WTC11 (cell line): ENCODE results near the gene PIP4K2B. TPM values are rescaled to one million over a fixed set of nuclear protein-coding genes. Genes with fewer than 3 reads are reported as not detected.

Experiments used
- ATAC-seq: fragments of 200-7000 bp; cut with Tn5 transposase; 2 replicates; pipeline ENCODE4 v1.10.0; 2021; ENCODE audit warnings: mild to moderate bottlenecking, moderate library complexity
- CTCF ChIA-PET: fragments of 300-600 bp; sonication (Branson Sonifier 250); formaldehyde crosslinking; loops from one replicate; lab custom pipeline; 2021; ENCODE audit warnings: antibody characterized with exemption; lab: Charles Lee
- POLR2A ChIA-PET: fragments of 350-600 bp; sonication (Branson Sonifier 250); formaldehyde crosslinking; loops from one replicate; lab custom pipeline; 2021; ENCODE audit warnings: antibody characterized with exemption; lab: Charles Lee
- DNase-seq: peaks from one replicate; pipeline ENCODE4 v3.0.0; 2021; ENCODE audit warnings: low spot score
- H3K27ac Mint-ChIP-seq: 2 replicates; pipeline ENCODE4 v1.8.0; 2021; ENCODE audit warnings: mixed read lengths
- H3K27me3 Mint-ChIP-seq: 2 replicates; pipeline ENCODE4 v1.8.0; 2021; ENCODE audit warnings: low read depth, mild to moderate bottlenecking, moderate library complexity, mixed read lengths
- H3K36me3 Mint-ChIP-seq: 2 replicates; pipeline ENCODE4 v1.8.0; 2021; ENCODE audit warnings: mixed read lengths
- H3K4me1 Mint-ChIP-seq: 2 replicates; pipeline ENCODE4 v1.8.0; 2022; ENCODE audit warnings: mixed read lengths
- H3K4me3 Mint-ChIP-seq: 2 replicates; pipeline ENCODE4 v1.8.0; 2021; ENCODE audit warnings: mild to moderate bottlenecking, moderate library complexity, mixed read lengths
- H3K9me3 Mint-ChIP-seq: 2 replicates; pipeline ENCODE4 v1.8.0; 2021; ENCODE audit warnings: mixed read lengths
- ATF2 ChIP-seq: sonication (generic); formaldehyde crosslinking; IDR thresholded peaks from 2 replicates; pipeline ENCODE4 v1.8.1; 2022; ENCODE audit warnings: low read depth, missing genetic modification reagents, borderline replicate concordance
- CBFB ChIP-seq: sonication (generic); formaldehyde crosslinking; IDR thresholded peaks from 2 replicates; pipeline ENCODE4 v1.8.1; 2022; ENCODE audit warnings: mild to moderate bottlenecking, low read depth, missing genetic modification reagents
- E2F1 ChIP-seq: sonication (generic); formaldehyde crosslinking; IDR thresholded peaks from 2 replicates; pipeline ENCODE4 v1.8.0; 2022; ENCODE audit warnings: mild to moderate bottlenecking, missing genetic modification reagents
- EMX1 ChIP-seq: fragments of 250-450 bp; sonication (Bioruptor Pico); IDR thresholded peaks from 2 replicates; pipeline ENCODE4 v1.8.0; 2021; ENCODE audit warnings: mild to moderate bottlenecking
- FOXJ3 ChIP-seq: sonication (generic); formaldehyde crosslinking; IDR thresholded peaks from 2 replicates; pipeline ENCODE4 v1.9.0; 2021; ENCODE audit warnings: missing genetic modification reagents, mild to moderate bottlenecking, borderline replicate concordance
- FOXK1 ChIP-seq: sonication (generic); formaldehyde crosslinking; IDR thresholded peaks from 2 replicates; pipeline ENCODE4 v1.8.0; 2022; ENCODE audit warnings: mild to moderate bottlenecking, moderate library complexity, missing genetic modification reagents
- HMGXB4 ChIP-seq: sonication (generic); formaldehyde crosslinking; IDR thresholded peaks from 2 replicates; pipeline ENCODE4 v1.8.1; 2023; ENCODE audit warnings: mild to moderate bottlenecking, moderate library complexity, missing genetic modification reagents
- MLX ChIP-seq: sonication (generic); formaldehyde crosslinking; IDR thresholded peaks from 2 replicates; pipeline ENCODE4 v1.8.1; 2023; ENCODE audit warnings: mild to moderate bottlenecking, missing genetic modification reagents, moderate library complexity
- MYBL2 ChIP-seq: sonication (generic); formaldehyde crosslinking; IDR thresholded peaks from 2 replicates; pipeline ENCODE4 v1.8.1; 2023; ENCODE audit warnings: mild to moderate bottlenecking, moderate library complexity, missing genetic modification reagents
- NFYB ChIP-seq: sonication (generic); formaldehyde crosslinking; conservative IDR thresholded peaks from 2 replicates; pipeline ENCODE4 v1.8.0; 2022; ENCODE audit warnings: low read depth, missing genetic modification reagents
- NR2C2 ChIP-seq: sonication (generic); formaldehyde crosslinking; IDR thresholded peaks from 2 replicates; pipeline ENCODE4 v1.8.0; 2022; ENCODE audit warnings: mild to moderate bottlenecking, missing genetic modification reagents
- NR3C1 ChIP-seq: sonication (generic); formaldehyde crosslinking; conservative IDR thresholded peaks from 2 replicates; pipeline ENCODE4 v1.8.1; 2023; ENCODE audit warnings: low read depth, mild to moderate bottlenecking, missing genetic modification reagents
- RELA ChIP-seq: sonication (generic); formaldehyde crosslinking; IDR thresholded peaks from 2 replicates; pipeline ENCODE4 v1.8.1; 2022; ENCODE audit warnings: missing genetic modification reagents, mild to moderate bottlenecking, borderline replicate concordance
- RORB ChIP-seq: fragments of 250-450 bp; sonication (Bioruptor Pico); IDR thresholded peaks from 2 replicates; pipeline ENCODE4 v1.9.0; 2021; ENCODE audit warnings: mild to moderate bottlenecking
- TCF7 ChIP-seq: sonication (generic); formaldehyde crosslinking; IDR thresholded peaks from 2 replicates; pipeline ENCODE4 v1.8.0; 2022; ENCODE audit warnings: mild to moderate bottlenecking, low read depth, missing genetic modification reagents, moderate library complexity
- ZBTB21 ChIP-seq: sonication (generic); formaldehyde crosslinking; IDR thresholded peaks from 2 replicates; pipeline ENCODE4 v1.8.1; 2023; ENCODE audit warnings: mild to moderate bottlenecking, missing genetic modification reagents, borderline replicate concordance
- ZNF425 ChIP-seq: fragments of 250-450 bp; sonication (Bioruptor Pico); conservative IDR thresholded peaks from 2 replicates; pipeline ENCODE4 v1.9.0; 2021; ENCODE audit warnings: mild to moderate bottlenecking
- ZNF532 ChIP-seq: fragments of 250-450 bp; sonication (Bioruptor Pico); IDR thresholded peaks from 2 replicates; pipeline ENCODE4 v1.9.0; 2021; ENCODE audit warnings: mild to moderate bottlenecking, borderline replicate concordance
- total RNA-seq: library from RNA; stranded (reverse); gene quantifications from 3 replicates; pipeline ENCODE4 v1.2.3, GENCODE V29; 2021

The PIP4K2B gene
- total RNA-seq, 1 experiment from 2014 or later: 61.9 TPM

GRCh38 chr17:38797828-38798227 is 1.5 kb downstream of the PIP4K2B start:
- ChIA-PET POLR2A (no interaction called here), CTCF (no interaction called here)
- no peak for DNase-seq
- peaks cover 21% of the 10 kb centered on the region for H3K4me1 Mint-ChIP-seq
- H3K27ac Mint-ChIP-seq: peak overlapping the region; percentile 96; the same call in 1 of the 2 replicates
- H3K9me3 Mint-ChIP-seq: no peaks in the 10 kb centered on the region
- ATAC-seq: no peak
- H3K4me3 Mint-ChIP-seq: peak overlapping the region; percentile 98
- H3K27me3 Mint-ChIP-seq: no peaks in the 10 kb centered on the region
- TF ChIP-seq RORB (no peak), CBFB (no peak), HMGXB4 (CRISPR knock-in tag) (no peak), FOXJ3 (CRISPR knock-in tag) (no peak), ZNF425 (CRISPR knock-in tag) (no peak), EMX1 (no peak), TCF7 (no peak), RELA (CRISPR knock-in tag) (no peak)
- peaks cover 37% of the 10 kb centered on the region for H3K36me3 Mint-ChIP-seq

- no peak for ATAC-seq
- peak overlapping the region; percentile 23; the same call in 1 of the 2 replicates for H3K4me3 Mint-ChIP-seq
- ChIA-PET POLR2A (no interaction called here), CTCF (no interaction called here)
- no peak for DNase-seq
- H3K9me3 Mint-ChIP-seq: no peaks in the 10 kb centered on the region
- H3K36me3 Mint-ChIP-seq: peaks cover 36% of the 10 kb centered on the region
- peak overlapping the region; percentile 42 for H3K27ac Mint-ChIP-seq
- no peaks in the 10 kb centered on the region for H3K27me3 Mint-ChIP-seq
- TF ChIP-seq NFYB: no peak
- no peak for TF ChIP-seq NR2C2 (CRISPR knock-in tag)
- TF ChIP-seq CBFB: no peak
- TF ChIP-seq EMX1: no peak
- no peak for TF ChIP-seq ZBTB21 (CRISPR knock-in tag)
- TF ChIP-seq ATF2 (CRISPR knock-in tag): no peak
- no peak for TF ChIP-seq FOXK1
- TF ChIP-seq HMGXB4 (CRISPR knock-in tag): no peak
- TF ChIP-seq NR3C1 (CRISPR knock-in tag): no peak
- no peak for TF ChIP-seq MYBL2 (CRISPR knock-in tag)
- TF ChIP-seq ZNF532 (CRISPR knock-in tag): no peak
- TF ChIP-seq E2F1 (CRISPR knock-in tag): no peak
- no peak for TF ChIP-seq RELA (CRISPR knock-in tag)
- TF ChIP-seq MLX (CRISPR knock-in tag): no peak
- TF ChIP-seq, all 79 proteins: peak for 0
- peaks cover 21% of the 10 kb centered on the region for H3K4me1 Mint-ChIP-seq
Measured at GRCh38 chr17:38797158-38797490, 2.2 kb downstream of the PIP4K2B start.
